NCI-H1436 (cell line): ENCODE results near the gene HDAC8.

Source experiments
- DNase-seq: peaks from one replicate; lab custom pipeline; 2025; lab: John Stamatoyannopoulos, UW

Gene HDAC8

GRCh38 chrX:72294497-72294896 lies 278.1 kb downstream of the HDAC8 start:
- no peak for DNase-seq

GRCh38 chrX:72282302-72282701 lies 290.3 kb downstream of the HDAC8 start:
- DNase-seq = no peak

GRCh38 chrX:72280321-72280845 lies 292.3 kb downstream of the HDAC8 start:
- no peak for DNase-seq
